Breast epithelium (tissue), 3 donors: ENCODE results near the gene FMC1.
"Not testable (repeated sequence)": the region's sequence is repeated elsewhere in the genome, so short reads cannot be mapped to it uniquely, and the experiment has no call there.

Source experiments
- CTCF ChIP-seq, 3 donors: fragments of 450-650 bp; IDR thresholded peaks; one replicate each; pipeline ENCODE4 v1.5.1; 2016 to 2017; ENCODE audit warnings: antibody characterized with exemption in 3 of 3, mild to moderate bottlenecking in 3 of 3, moderate library complexity in 3 of 3
- POLR2A ChIP-seq: fragments of 450-650 bp; IDR thresholded peaks from one replicate; pipeline ENCODE4 v1.6.1; 2016; ENCODE audit warnings: antibody characterized with exemption, mild to moderate bottlenecking, moderate library complexity
- POLR2AphosphoS5 ChIP-seq, 3 donors: sonication (generic); formaldehyde crosslinking; IDR thresholded peaks; one replicate each; pipeline ENCODE4 v1.6.1; 2017; ENCODE audit warnings: antibody characterized with exemption in 3 of 3

- not testable (repeated sequence) for TF ChIP-seq CTCF (IDR thresholded peaks at IDR 0.05); POLR2AphosphoS5 (IDR thresholded peaks at IDR 0.05); POLR2A
These were observed 16.8 kb downstream of the FMC1 start for GRCh38 chr7:139357729-139358506.
